Liver (tissue), 9 donors: ENCODE data around the gene HDLBP. TPM values are rescaled to one million over a fixed set of nuclear protein-coding genes. Genes with fewer than 3 reads are reported as not detected.

Source experiments
- DNase-seq: peaks from one replicate; pipeline ENCODE4 v3.0.0-alpha.2; 2017; ENCODE audit warnings: low spot score
- H3K27ac ChIP-seq, 2 donors: one replicate each; pipeline ENCODE4 v1.7.0; 2013; ENCODE audit warnings: inconsistent platforms in 2 of 2, low read length in 2 of 2, control low read depth in 1 of 2, low read depth in 1 of 2, mild to moderate bottlenecking in 1 of 2
- H3K27me3 ChIP-seq, 4 donors: one replicate each; pipeline versions ENCODE4 v1.6.1 to v1.7.0; 2013; ENCODE audit warnings: low read length in 3 of 4, inconsistent platforms in 1 of 4, mild to moderate bottlenecking in 1 of 4, moderate library complexity in 1 of 4; ENCODE audit not compliant: control insufficient read depth in 4 of 4, insufficient read depth in 4 of 4
- H3K36me3 ChIP-seq, 4 donors: one replicate each; pipeline versions ENCODE4 v1.6.1 to v1.7.0; 2013; ENCODE audit warnings: low read length in 3 of 4, mild to moderate bottlenecking in 3 of 4, low read depth in 1 of 4, moderate library complexity in 1 of 4; ENCODE audit not compliant: control insufficient read depth in 4 of 4, insufficient read depth in 3 of 4
- H3K4me1 ChIP-seq, 4 donors: one replicate each; pipeline versions ENCODE4 v1.6.1 to v1.7.0; 2013; ENCODE audit warnings: low read length in 3 of 4, mild to moderate bottlenecking in 3 of 4, moderate library complexity in 1 of 4; ENCODE audit not compliant: control insufficient read depth in 4 of 4, insufficient read depth in 4 of 4
- H3K4me3 ChIP-seq, 3 donors: one replicate each; pipeline versions ENCODE4 v1.6.1 to v1.7.0; 2013; ENCODE audit warnings: low read length in 3 of 3, control low read depth in 1 of 3, low read depth in 1 of 3, mild to moderate bottlenecking in 1 of 3
- H3K9ac ChIP-seq, 2 donors: one replicate each; pipeline ENCODE4 v1.7.0; 2013; ENCODE audit warnings: low read length in 2 of 2, mild to moderate bottlenecking in 2 of 2, moderate library complexity in 2 of 2, control low read depth in 1 of 2, low read depth in 1 of 2
- H3K9me3 ChIP-seq, 4 donors: one replicate each; pipeline versions ENCODE4 v1.6.1 to v1.7.0; 2013; ENCODE audit warnings: low read length in 3 of 4; ENCODE audit not compliant: control insufficient read depth in 4 of 4
- ATF3 ChIP-seq: IDR thresholded peaks from 2 replicates; pipeline ENCODE4 v1.6.1; 2016; ENCODE audit warnings: antibody characterized with exemption
- CTCF ChIP-seq: fragments of 150-350 bp; IDR thresholded peaks from 2 replicates; pipeline ENCODE4 v1.5.1; 2017; ENCODE audit warnings: improper control_type of control experiment, low read depth, low read length; ENCODE audit not compliant: missing input control
- EGR1 ChIP-seq, 2 donors: IDR thresholded peaks; 2 replicates each; pipeline ENCODE4 v1.6.1; 2016 to 2018; ENCODE audit warnings: antibody characterized with exemption in 2 of 2, low read depth in 2 of 2
- FOXA1 ChIP-seq: IDR thresholded peaks from 2 replicates; pipeline ENCODE4 v1.6.1; 2016; ENCODE audit warnings: antibody characterized with exemption
- FOXA2 ChIP-seq: IDR thresholded peaks from 2 replicates; pipeline ENCODE4 v1.6.1; 2016; ENCODE audit warnings: antibody characterized with exemption
- HNF4G ChIP-seq: IDR thresholded peaks from 2 replicates; pipeline ENCODE4 v1.6.1; 2016; ENCODE audit warnings: antibody characterized with exemption
- JUND ChIP-seq, 2 donors: IDR thresholded peaks; 2 replicates each; pipeline ENCODE4 v1.6.1; 2016; ENCODE audit warnings: antibody characterized with exemption in 2 of 2
- NR2F2 ChIP-seq: IDR thresholded peaks from 2 replicates; pipeline ENCODE4 v1.6.1; 2016; ENCODE audit warnings: antibody characterized with exemption
- RAD21 ChIP-seq, 2 donors: IDR thresholded peaks; 2 replicates each; pipeline ENCODE4 v1.6.1; 2016; ENCODE audit warnings: antibody characterized with exemption in 2 of 2, mild to moderate bottlenecking in 2 of 2
- REST ChIP-seq: IDR thresholded peaks from 2 replicates; pipeline ENCODE4 v1.6.1; 2016; ENCODE audit warnings: antibody characterized with exemption, mild to moderate bottlenecking
- RXRA ChIP-seq, 2 donors: IDR thresholded peaks; 2 replicates each; pipeline ENCODE4 v1.6.1; 2017 to 2018; ENCODE audit warnings: antibody characterized with exemption in 2 of 2, mild to moderate bottlenecking in 1 of 2
- SP1 ChIP-seq: IDR thresholded peaks from 2 replicates; pipeline ENCODE4 v1.6.1; 2018; ENCODE audit warnings: antibody characterized with exemption, mild to moderate bottlenecking
- TAF1 ChIP-seq: conservative IDR thresholded peaks from 2 replicates; pipeline ENCODE4 v1.6.1; 2016; ENCODE audit warnings: antibody characterized with exemption, mild to moderate bottlenecking
- YY1 ChIP-seq: IDR thresholded peaks from 2 replicates; pipeline ENCODE4 v1.6.1; 2016; ENCODE audit warnings: antibody characterized with exemption, mild to moderate bottlenecking
- WGBS: extraction: QIAGEN DNeasy Blood & Tissue Kit; methylation state at CpG from one replicate; pipeline ENCODE4 v1.1.7; 2013; 5-methylcytosine and 5-hydroxymethylcytosine counted together
- polyA plus RNA-seq, 2 donors: library from polyadenylated mRNA; stranded (reverse) in 1 of 2; unstranded in 1 of 2; fragments of 200-250 nt in 1 of 2; fragments of >200 nt in 1 of 2; fragmentation: Nextera tagmentation in 1 of 2; extraction: Ambion mirVana in 1 of 2; gene quantifications; one replicate each; pipeline versions ENCODE4 v1.2.1 to v1.2.3, GENCODE V29; 2013 to 2015
- total RNA-seq, 2 donors: library from RNA; depleted of rRNA; stranded (reverse); fragments of >200 nt; gene quantifications; one replicate each; pipeline ENCODE4 v1.2.3, GENCODE V29; 2014
- TF ChIP-seq, protein P1 (sequence below): IDR thresholded peaks from 2 replicates; pipeline ENCODE4 v1.6.1; 2016; ENCODE audit warnings: antibody characterized with exemption
- donor health status: healthy.
- donor health status: healthy.
- donor health status: healthy.
- donor health status: healthy.
- donor health status: healthy.

Gene HDLBP
- total and polyA plus RNA-seq, 4 donors = 219 to 580 (median 258) TPM

DNA sequence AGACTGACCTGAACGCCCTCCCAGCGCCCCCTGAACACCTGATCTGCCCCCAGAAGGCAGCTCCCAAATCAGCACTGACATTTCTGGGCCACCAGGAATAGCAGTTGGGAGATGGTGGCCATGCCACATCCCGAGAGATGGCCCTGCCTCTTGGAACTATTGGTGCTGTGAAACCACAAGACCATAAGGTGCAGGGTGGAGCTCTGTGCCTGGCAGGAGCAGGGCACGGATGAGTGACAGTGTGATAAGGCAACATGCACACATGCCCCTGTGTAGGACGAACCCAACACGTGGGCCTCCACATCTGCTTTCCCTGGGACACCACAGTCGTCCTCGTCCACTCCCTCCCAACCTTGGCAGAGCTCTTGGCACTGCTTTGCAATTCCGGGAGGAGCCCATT lies 100.1 kb downstream of the HDLBP start:
- 75% methylated on average over 9 of the region's 9 CpGs for WGBS
- H3K4me1 ChIP-seq = peaks cover 0 to 13% (median 6%) of the 10 kb centered on the region in 4 donors
- no peak for TF ChIP-seq JUND (IDR thresholded peaks at IDR 0.05)
- no peak for TF ChIP-seq TAF1
- TF ChIP-seq, protein P1, sequence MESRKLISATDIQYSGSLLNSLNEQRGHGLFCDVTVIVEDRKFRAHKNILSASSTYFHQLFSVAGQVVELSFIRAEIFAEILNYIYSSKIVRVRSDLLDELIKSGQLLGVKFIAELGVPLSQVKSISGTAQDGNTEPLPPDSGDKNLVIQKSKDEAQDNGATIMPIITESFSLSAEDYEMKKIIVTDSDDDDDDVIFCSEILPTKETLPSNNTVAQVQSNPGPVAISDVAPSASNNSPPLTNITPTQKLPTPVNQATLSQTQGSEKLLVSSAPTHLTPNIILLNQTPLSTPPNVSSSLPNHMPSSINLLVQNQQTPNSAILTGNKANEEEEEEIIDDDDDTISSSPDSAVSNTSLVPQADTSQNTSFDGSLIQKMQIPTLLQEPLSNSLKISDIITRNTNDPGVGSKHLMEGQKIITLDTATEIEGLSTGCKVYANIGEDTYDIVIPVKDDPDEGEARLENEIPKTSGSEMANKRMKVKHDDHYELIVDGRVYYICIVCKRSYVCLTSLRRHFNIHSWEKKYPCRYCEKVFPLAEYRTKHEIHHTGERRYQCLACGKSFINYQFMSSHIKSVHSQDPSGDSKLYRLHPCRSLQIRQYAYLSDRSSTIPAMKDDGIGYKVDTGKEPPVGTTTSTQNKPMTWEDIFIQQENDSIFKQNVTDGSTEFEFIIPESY = no peak
- TF ChIP-seq NR2F2 = no peak
- no peak for TF ChIP-seq CTCF
- TF ChIP-seq HNF4G = no peak
- TF ChIP-seq FOXA1 = no peak
- no peak for TF ChIP-seq RXRA (IDR thresholded peaks at IDR 0.05)
- no peak for TF ChIP-seq ATF3
- no peak for TF ChIP-seq FOXA2
- no peak for TF ChIP-seq RAD21 (IDR thresholded peaks at IDR 0.05)
- TF ChIP-seq EGR1 (IDR thresholded peaks at IDR 0.05; ENCODE audit: low read depth in 2 of 2) = no peak
- no peak for TF ChIP-seq YY1

DNA sequence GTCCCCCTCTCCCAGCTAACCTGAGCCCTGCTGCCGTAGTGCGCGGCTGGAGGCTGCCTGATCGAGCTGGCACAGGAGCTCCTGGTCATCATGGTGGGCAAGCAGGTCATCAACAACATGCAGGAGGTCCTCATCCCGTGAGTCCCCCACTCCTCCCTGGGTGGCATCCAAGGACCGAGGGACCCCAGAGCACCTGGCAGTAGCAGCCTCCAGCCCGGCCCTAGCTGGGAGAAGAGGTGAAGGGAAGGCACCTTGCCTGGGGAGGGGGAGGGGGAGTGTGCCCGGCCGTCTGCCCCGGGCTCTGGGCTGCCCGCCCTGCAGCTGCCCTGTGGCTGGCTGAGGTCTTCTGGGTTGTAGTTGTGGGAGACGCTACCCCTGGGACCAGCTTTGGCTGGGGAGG lies 100.7 kb downstream of the HDLBP start:
- Histone ChIP-seq H3K36me3 (no peaks in the 10 kb centered on the region), H3K4me1 (peaks cover 0 to 13% (median 6%) of the 10 kb centered on the region in 4 donors), H3K27me3 (no peaks in the 10 kb centered on the region), H3K4me3 (no peak overlapping the region), H3K9me3 (no peaks in the 10 kb centered on the region), H3K27ac (no peak overlapping the region), H3K9ac (no peak overlapping the region)
- no peak for DNase-seq
- TF ChIP-seq, protein P1 = no peak
- no peak for TF ChIP-seq RAD21 (IDR thresholded peaks at IDR 0.05)
- TF ChIP-seq ATF3 = no peak
- no peak for TF ChIP-seq REST
- TF ChIP-seq SP1 = no peak
- TF ChIP-seq FOXA1 = no peak
- TF ChIP-seq CTCF = no peak
- no peak for TF ChIP-seq TAF1
- 89% methylated on average over 12 of the region's 12 CpGs for WGBS

More for the DNA sequence above, 100.1 kb downstream of the HDLBP start:
- Histone ChIP-seq H3K9ac (no peak overlapping the region), H3K4me3 (no peak overlapping the region), H3K27me3 (no peaks in the 10 kb centered on the region), H3K27ac (no peak overlapping the region), H3K9me3 (no peaks in the 10 kb centered on the region), H3K36me3 (no peaks in the 10 kb centered on the region)
- no peak for DNase-seq
